Measurements from ENCODE around the gene TIRAP. TPM values are rescaled to one million over a fixed set of nuclear protein-coding genes. Genes with fewer than 3 reads are reported as not detected.
A peak's percentile ranks its signal among the peaks of the same experiment; 100 is the strongest.

TIRAP gene
- total and polyA plus RNA-seq, 2 donors (not counting 1 experiment from before 2014, with no cell fraction given): 4.8 to 5.4 TPM

GRCh38 chr11:126331286-126331685, 48.4 kb downstream of the TIRAP start:
- H2AFZ ChIP-seq (ENCODE audit: low read length): no peak overlapping the region
- DNase-seq (ENCODE audit: low read depth in 2 of 2): no peak
- no peaks in the 10 kb centered on the region for H3K27me3 ChIP-seq (ENCODE audit: control insufficient read depth, insufficient read depth, low read length)
- no peak overlapping the region for H3K4me2 ChIP-seq (ENCODE audit: extremely low read depth, insufficient read depth, low read length)
- no peak overlapping the region for H3K27ac ChIP-seq (ENCODE audit: insufficient read depth, low read length)
- no peak overlapping the region for H3K9ac ChIP-seq (ENCODE audit: insufficient read depth, low read length)
- no peak overlapping the region for H3K4me3 ChIP-seq (replicated peaks in 1 of 4; ENCODE audit: control extremely low read depth in 1 of 4, insufficient read depth in 1 of 4, low read depth in 3 of 4, low read length in 4 of 4)
- no peaks in the 10 kb centered on the region for H4K20me1 ChIP-seq (ENCODE audit: control insufficient read depth, extremely low read depth, insufficient read depth, low read length)
- no peak for TF ChIP-seq EZH2 (IDR thresholded peaks at IDR 0.05; ENCODE audit: low read length, missing control alignments)
- no peak for TF ChIP-seq CTCF (conservative IDR thresholded peaks at IDR 0.05 in 1 of 2, IDR thresholded peaks at IDR 0.05 in 1 of 2; ENCODE audit: low read depth in 1 of 2, low read length in 2 of 2)
- H3K4me1 ChIP-seq (ENCODE audit: control insufficient read depth, extremely low read depth, insufficient read depth, low read length): peaks cover 15% of the 10 kb centered on the region
- H3K79me2 ChIP-seq (ENCODE audit: control insufficient read depth, insufficient read depth, low read length): no peaks in the 10 kb centered on the region
- H3K9me3 ChIP-seq (ENCODE audit: control insufficient read depth, insufficient read depth, low read depth, low read length): no peaks in the 10 kb centered on the region
- H3K36me3 ChIP-seq (ENCODE audit: control insufficient read depth, insufficient read depth, low read length): peaks cover 3% of the 10 kb centered on the region

DNA sequence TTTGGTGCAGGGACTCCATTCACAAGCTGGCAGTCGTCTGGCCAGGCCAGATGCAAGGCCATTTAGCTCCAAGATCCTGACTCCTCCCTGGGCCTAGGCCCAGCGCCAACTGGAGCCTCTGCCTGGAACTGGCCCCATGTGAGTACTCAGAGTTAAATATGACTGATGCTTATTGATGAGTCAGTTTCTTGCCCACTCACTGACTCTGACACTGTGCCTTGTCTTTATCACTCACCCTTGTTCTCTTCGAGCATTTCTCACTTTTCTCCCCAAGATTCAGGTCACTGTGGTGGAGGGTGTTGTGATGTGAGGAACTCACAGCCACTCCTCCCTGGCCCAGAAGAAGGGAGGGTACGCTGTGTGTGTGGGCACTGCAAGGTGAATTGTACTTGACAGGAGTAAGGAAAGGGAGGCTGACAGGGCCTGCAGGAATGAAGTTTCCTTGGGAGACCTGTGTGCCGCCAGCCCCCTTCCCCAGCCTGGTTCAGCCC, 49.4 kb downstream of the TIRAP start:
- peaks cover 3% of the 10 kb centered on the region for H3K36me3 ChIP-seq (ENCODE audit: control insufficient read depth, insufficient read depth, low read length)
- no peak for TF ChIP-seq EZH2 (IDR thresholded peaks at IDR 0.05; ENCODE audit: low read length, missing control alignments)
- TF ChIP-seq CTCF (conservative IDR thresholded peaks at IDR 0.05 in 1 of 2, IDR thresholded peaks at IDR 0.05 in 1 of 2; ENCODE audit: low read depth in 1 of 2, low read length in 2 of 2): no peak
- H3K9ac ChIP-seq (ENCODE audit: insufficient read depth, low read length): peak overlapping the region; percentile 13
- H3K79me2 ChIP-seq (ENCODE audit: control insufficient read depth, insufficient read depth, low read length): no peaks in the 10 kb centered on the region
- H3K4me2 ChIP-seq (ENCODE audit: extremely low read depth, insufficient read depth, low read length): peak overlapping the region; percentile 41
- no peaks in the 10 kb centered on the region for H3K9me3 ChIP-seq (ENCODE audit: control insufficient read depth, insufficient read depth, low read depth, low read length)
- no peaks in the 10 kb centered on the region for H4K20me1 ChIP-seq (ENCODE audit: control insufficient read depth, extremely low read depth, insufficient read depth, low read length)
- no peak overlapping the region for H3K4me3 ChIP-seq (replicated peaks in 1 of 4; ENCODE audit: control extremely low read depth in 1 of 4, insufficient read depth in 1 of 4, low read depth in 3 of 4, low read length in 4 of 4)
- peaks cover 15% of the 10 kb centered on the region for H3K4me1 ChIP-seq (ENCODE audit: control insufficient read depth, extremely low read depth, insufficient read depth, low read length)
- H3K27me3 ChIP-seq (ENCODE audit: control insufficient read depth, insufficient read depth, low read length): no peaks in the 10 kb centered on the region
- peak overlapping the region; percentile 29 for H3K27ac ChIP-seq (ENCODE audit: insufficient read depth, low read length)
- no peak overlapping the region for H2AFZ ChIP-seq (ENCODE audit: low read length)
- DNase-seq (ENCODE audit: low read depth in 2 of 2): peak; percentile 85 to 88

- no peak overlapping the region for H3K4me3 ChIP-seq (replicated peaks in 1 of 4; ENCODE audit: control extremely low read depth in 1 of 4, insufficient read depth in 1 of 4, low read depth in 3 of 4, low read length in 4 of 4)
- no peak for DNase-seq (ENCODE audit: low read depth in 2 of 2)
- H3K9me3 ChIP-seq (ENCODE audit: control insufficient read depth, insufficient read depth, low read depth, low read length): no peaks in the 10 kb centered on the region
- H4K20me1 ChIP-seq (ENCODE audit: control insufficient read depth, extremely low read depth, insufficient read depth, low read length): no peaks in the 10 kb centered on the region
- no peak overlapping the region for H3K4me2 ChIP-seq (ENCODE audit: extremely low read depth, insufficient read depth, low read length)
- H3K27me3 ChIP-seq (ENCODE audit: control insufficient read depth, insufficient read depth, low read length): no peaks in the 10 kb centered on the region
- no peaks in the 10 kb centered on the region for H3K79me2 ChIP-seq (ENCODE audit: control insufficient read depth, insufficient read depth, low read length)
- no peak for TF ChIP-seq EZH2 (IDR thresholded peaks at IDR 0.05; ENCODE audit: low read length, missing control alignments)
- no peak for TF ChIP-seq CTCF (conservative IDR thresholded peaks at IDR 0.05 in 1 of 2, IDR thresholded peaks at IDR 0.05 in 1 of 2; ENCODE audit: low read depth in 1 of 2, low read length in 2 of 2)
- no peak overlapping the region for H3K27ac ChIP-seq (ENCODE audit: insufficient read depth, low read length)
- no peak overlapping the region for H2AFZ ChIP-seq (ENCODE audit: low read length)
- H3K36me3 ChIP-seq (ENCODE audit: control insufficient read depth, insufficient read depth, low read length): peaks cover 5% of the 10 kb centered on the region
- H3K9ac ChIP-seq (ENCODE audit: insufficient read depth, low read length): no peak overlapping the region
- H3K4me1 ChIP-seq (ENCODE audit: control insufficient read depth, extremely low read depth, insufficient read depth, low read length): peaks cover 15% of the 10 kb centered on the region
Measured at GRCh38 chr11:126333142-126333541, 50.2 kb downstream of the TIRAP start.

Measured in fibroblast of lung (primary cell).